Measurements from ENCODE around the gene CHN2. TPM values are rescaled to one million over a fixed set of nuclear protein-coding genes. Genes with fewer than 3 reads are reported as not detected.

CHN2 gene
- total and polyA plus RNA-seq, 10 donors = 4.2 to 52.0 (median 28.5) TPM

DNA sequence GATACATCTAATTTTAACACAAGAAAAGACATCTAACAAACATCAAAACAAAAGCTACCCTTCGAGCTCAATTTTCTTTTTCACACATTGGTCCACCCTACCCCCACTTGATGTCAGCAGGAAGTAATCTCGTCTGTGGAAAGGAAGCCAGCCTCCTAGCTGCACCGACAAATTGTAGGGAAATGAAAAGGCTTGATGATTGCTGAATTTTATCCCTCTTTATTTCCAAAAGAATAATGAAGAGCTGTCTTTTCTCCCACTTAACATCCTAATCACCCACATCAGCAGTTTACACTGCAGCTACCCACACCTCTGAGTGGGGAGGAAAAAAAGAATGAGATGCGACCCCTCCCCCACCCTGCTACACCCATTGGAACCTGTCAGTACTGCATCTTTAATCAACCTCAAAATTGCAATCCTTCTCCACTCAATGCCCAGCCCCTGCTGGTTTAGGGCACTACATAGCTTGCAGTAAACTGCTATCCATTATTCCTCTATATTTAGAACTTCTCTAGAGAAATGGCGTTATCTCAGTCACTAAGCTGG, 37.6 kb upstream of the CHN2 start:
- Histone ChIP-seq H3K4me3 (no peak overlapping the region), H3K4me1 (peaks cover 0 to 12% (median 2%) of the 10 kb centered on the region in 6 donors), H3K27ac (no peak overlapping the region), H3K27me3 (replicated peaks in 1 of 7) (no peaks in the 10 kb centered on the region), H3K36me3 (no peaks in the 10 kb centered on the region), H3K9me3 (no peaks in the 10 kb centered on the region)
- no peak for DNase-seq
- WGBS, 5 donors = 25 to 36% (median 31%) methylated on average over 5 of the region's 5 CpGs
- TF ChIP-seq POLR2A (IDR thresholded peaks at IDR 0.05) = no peak
- TF ChIP-seq POLR2AphosphoS5 (IDR thresholded peaks at IDR 0.05) = no peak
- TF ChIP-seq, protein P1, sequence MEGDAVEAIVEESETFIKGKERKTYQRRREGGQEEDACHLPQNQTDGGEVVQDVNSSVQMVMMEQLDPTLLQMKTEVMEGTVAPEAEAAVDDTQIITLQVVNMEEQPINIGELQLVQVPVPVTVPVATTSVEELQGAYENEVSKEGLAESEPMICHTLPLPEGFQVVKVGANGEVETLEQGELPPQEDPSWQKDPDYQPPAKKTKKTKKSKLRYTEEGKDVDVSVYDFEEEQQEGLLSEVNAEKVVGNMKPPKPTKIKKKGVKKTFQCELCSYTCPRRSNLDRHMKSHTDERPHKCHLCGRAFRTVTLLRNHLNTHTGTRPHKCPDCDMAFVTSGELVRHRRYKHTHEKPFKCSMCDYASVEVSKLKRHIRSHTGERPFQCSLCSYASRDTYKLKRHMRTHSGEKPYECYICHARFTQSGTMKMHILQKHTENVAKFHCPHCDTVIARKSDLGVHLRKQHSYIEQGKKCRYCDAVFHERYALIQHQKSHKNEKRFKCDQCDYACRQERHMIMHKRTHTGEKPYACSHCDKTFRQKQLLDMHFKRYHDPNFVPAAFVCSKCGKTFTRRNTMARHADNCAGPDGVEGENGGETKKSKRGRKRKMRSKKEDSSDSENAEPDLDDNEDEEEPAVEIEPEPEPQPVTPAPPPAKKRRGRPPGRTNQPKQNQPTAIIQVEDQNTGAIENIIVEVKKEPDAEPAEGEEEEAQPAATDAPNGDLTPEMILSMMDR (IDR thresholded peaks at IDR 0.05 in 8 of 11, conservative IDR thresholded peaks at IDR 0.05 in 3 of 11) = no peak
- intact Hi-C loops (cut with DNase I; ENCODE audit: low total_unique reads) = no loop called here

DNA sequence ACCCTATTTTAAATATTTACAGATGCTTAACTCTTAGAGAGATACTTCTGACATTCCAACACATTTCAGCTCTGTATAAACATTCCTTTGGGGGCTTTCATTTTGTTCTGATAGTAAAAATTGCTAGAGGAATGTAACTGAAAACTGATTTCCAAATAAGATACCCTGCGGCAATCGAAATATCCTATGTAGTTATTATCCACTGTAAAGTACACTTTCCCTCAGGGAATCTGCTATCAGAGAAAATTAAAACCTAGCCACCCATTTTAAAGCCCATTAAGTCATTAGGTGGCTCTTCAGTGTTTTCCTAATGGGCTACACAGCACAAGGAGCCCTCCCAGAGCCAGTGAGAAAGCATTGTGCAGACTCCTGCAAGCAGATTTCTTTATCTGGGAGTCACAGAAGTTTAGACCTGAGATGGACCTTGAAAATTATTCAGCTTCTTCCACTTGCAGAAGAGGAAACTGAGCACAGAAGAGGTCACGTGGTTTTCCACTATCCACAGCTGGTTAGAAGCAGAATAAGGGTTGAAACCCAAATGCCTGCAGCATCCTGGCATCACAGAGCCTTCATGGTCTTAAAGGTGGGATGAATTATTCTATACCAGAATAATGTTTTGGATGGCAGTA, 35.7 kb upstream of the CHN2 start:
- Histone ChIP-seq H3K4me3 (no peak overlapping the region), H3K9me3 (no peaks in the 10 kb centered on the region), H3K27ac (no peak overlapping the region), H3K36me3 (no peaks in the 10 kb centered on the region), H3K27me3 (replicated peaks in 1 of 7) (no peaks in the 10 kb centered on the region), H3K4me1 (peaks cover 0 to 12% (median 2%) of the 10 kb centered on the region in 6 donors)
- no peak for TF ChIP-seq POLR2AphosphoS5 (IDR thresholded peaks at IDR 0.05)
- TF ChIP-seq, protein P1 (IDR thresholded peaks at IDR 0.05 in 8 of 11, conservative IDR thresholded peaks at IDR 0.05 in 3 of 11) = no peak
- no peak for TF ChIP-seq POLR2A (IDR thresholded peaks at IDR 0.05)
- 65 to 80% (median 75%) methylated on average over 3 of the region's 3 CpGs for WGBS, 5 donors
- no peak for DNase-seq
- intact Hi-C loops (cut with DNase I; ENCODE audit: low total_unique reads) = no loop called here

DNA sequence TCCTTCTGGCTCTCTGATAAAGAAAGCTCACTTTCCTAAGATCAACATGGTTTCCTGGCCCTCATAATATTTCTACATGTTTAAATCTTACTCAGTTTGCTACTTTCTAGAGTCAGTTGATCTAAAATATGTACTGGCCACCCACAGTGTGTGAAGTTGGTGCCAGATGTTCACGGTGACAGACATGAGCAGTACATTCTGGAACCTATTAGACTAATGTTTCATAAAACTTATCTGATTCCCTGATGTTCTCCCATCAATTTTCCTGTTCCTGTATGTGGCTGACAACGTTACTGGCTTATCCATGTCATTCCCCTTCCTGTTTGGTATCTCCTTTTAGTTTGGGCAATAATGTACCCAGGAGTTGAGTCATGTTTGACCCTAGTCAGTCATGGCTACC, 34.5 kb upstream of the CHN2 start:
- H3K36me3 ChIP-seq = no peaks in the 10 kb centered on the region
- H3K27me3 ChIP-seq (replicated peaks in 1 of 7) = no peaks in the 10 kb centered on the region
- intact Hi-C loops (cut with DNase I; ENCODE audit: low total_unique reads) = no loop called here
- no peak for DNase-seq
- 41 to 60% (median 48%) methylated on average over 2 of the region's 2 CpGs for WGBS, 5 donors
- no peak overlapping the region for H3K4me3 ChIP-seq
- peaks cover 0 to 12% (median 2%) of the 10 kb centered on the region in 6 donors for H3K4me1 ChIP-seq
- H3K27ac ChIP-seq = no peak overlapping the region
- TF ChIP-seq, protein P1 (IDR thresholded peaks at IDR 0.05 in 8 of 11, conservative IDR thresholded peaks at IDR 0.05 in 3 of 11) = no peak
- peaks cover 0 to 1% (median 0%) of the 10 kb centered on the region in 8 donors for H3K9me3 ChIP-seq

DNA sequence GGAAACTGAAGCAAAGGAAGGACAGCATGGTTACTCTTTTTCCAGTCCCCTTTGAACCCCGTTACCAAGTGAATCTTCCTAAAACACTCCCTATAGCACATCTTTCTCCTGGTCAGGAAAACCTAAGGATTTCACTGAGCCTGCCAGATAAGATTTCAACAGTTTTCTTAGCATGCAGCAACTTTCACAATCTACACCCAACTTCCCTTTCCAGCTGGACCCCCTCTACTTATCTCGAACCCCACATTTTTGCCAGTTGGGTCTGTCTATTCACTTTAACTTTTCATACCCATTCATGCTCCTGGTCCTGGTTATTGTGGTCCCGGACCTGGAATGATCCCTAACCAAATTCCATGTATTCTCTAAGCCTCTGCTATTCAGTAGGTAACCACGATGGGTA, 33.3 kb upstream of the CHN2 start:
- H3K4me3 ChIP-seq = no peak overlapping the region
- intact Hi-C loops (cut with DNase I; ENCODE audit: low total_unique reads) = no loop called here
- no peak for TF ChIP-seq POLR2A (IDR thresholded peaks at IDR 0.05)
- TF ChIP-seq POLR2AphosphoS5 (IDR thresholded peaks at IDR 0.05) = no peak
- TF ChIP-seq, protein P1 (IDR thresholded peaks at IDR 0.05 in 8 of 11, conservative IDR thresholded peaks at IDR 0.05 in 3 of 11) = no peak
- 47 to 85% (median 67%) methylated on average over 4 of the region's 4 CpGs for WGBS, 5 donors
- no peak for DNase-seq
- H3K9me3 ChIP-seq = peaks cover 0 to 13% (median 5%) of the 10 kb centered on the region in 8 donors
- no peak overlapping the region for H3K27ac ChIP-seq
- H3K27me3 ChIP-seq (replicated peaks in 1 of 7) = no peaks in the 10 kb centered on the region
- H3K36me3 ChIP-seq = no peaks in the 10 kb centered on the region
- H3K4me1 ChIP-seq = peaks cover 0 to 11% (median 2%) of the 10 kb centered on the region in 6 donors

Measured in spleen (tissue), 11 donors.